BJ (cell line): ENCODE results near the gene RBPJ. TPM values are rescaled to one million over a fixed set of nuclear protein-coding genes. Genes with fewer than 3 reads are reported as not detected.

ENCODE experiments used
- CTCF ChIA-PET: fragments of 350-600 bp; formaldehyde crosslinking; extraction: SDS; loops from one replicate; lab custom pipeline; 2021; ENCODE audit warnings: antibody characterized with exemption, inconsistent platforms; lab: Yijun Ruan, JAX
- POLR2A ChIA-PET: fragments of 300-600 bp; sonication (Branson Sonifier 250); formaldehyde crosslinking; extraction: SDS; loops from one replicate; lab custom pipeline; 2021; ENCODE audit warnings: antibody characterized with exemption; lab: Charles Lee
- DNase-seq: peaks from one replicate; pipeline ENCODE4 v3.0.0-alpha.2; 2011; ENCODE audit warnings: low read depth
- H3K27me3 ChIP-seq: 2 replicates; pipeline ENCODE4 v1.6.0; 2011; ENCODE audit warnings: low read length; ENCODE audit not compliant: control insufficient read depth, insufficient read depth
- H3K36me3 ChIP-seq: 2 replicates; pipeline ENCODE4 v1.5.1; 2011; ENCODE audit warnings: low read length; ENCODE audit not compliant: control insufficient read depth, insufficient read depth
- H3K4me3 ChIP-seq: 2 replicates; pipeline ENCODE4 v1.5.1; 2011; ENCODE audit warnings: low read depth, mild to moderate bottlenecking, control low read depth, low read length
- polyA plus RNA-seq: library from polyadenylated mRNA; depleted of rRNA; stranded (reverse); fragments of >200 nt; gene quantifications from 2 replicates; pipeline ENCODE4 v1.2.3, GENCODE V29; 2011
- TF ChIP-seq, protein P1 (sequence below): IDR thresholded peaks from 2 replicates; pipeline ENCODE4 v1.5.1; 2011; ENCODE audit warnings: low read depth, mild to moderate bottlenecking, control low read depth, inconsistent platforms, low read length, moderate library complexity; ENCODE audit not compliant: insufficient read depth

The RBPJ gene
- polyA plus RNA-seq, 1 experiment = 31.6 TPM

DNA sequence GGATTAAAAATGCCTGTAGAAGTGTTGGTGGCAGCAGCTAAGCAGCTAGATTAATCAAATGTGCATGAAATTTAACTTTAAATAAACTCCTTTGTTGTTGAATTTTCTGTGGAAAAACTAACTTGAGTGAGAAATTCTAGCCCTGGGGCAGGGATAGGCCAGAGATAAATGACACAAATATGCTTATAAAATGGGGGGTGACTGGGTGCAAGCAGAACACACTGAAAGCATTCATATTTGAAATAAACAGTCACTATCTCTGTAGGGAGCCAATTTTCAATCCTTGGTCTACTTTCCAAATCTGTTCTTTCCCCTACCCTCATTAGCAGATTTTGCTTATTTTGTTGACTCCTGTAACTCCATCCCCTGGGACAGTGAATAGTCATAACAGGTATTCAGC lies 47.9 kb downstream of the RBPJ start:
- no peaks in the 10 kb centered on the region for H3K27me3 ChIP-seq
- ChIA-PET POLR2A (no interaction called here), CTCF (interaction anchor here (0.8 kb wide), 1 partner anchor 17 kb away, joined by 4 read pairs; no protein-coding TSS in a partner anchor)
- H3K36me3 ChIP-seq = no peaks in the 10 kb centered on the region
- no peak for DNase-seq
- no peak overlapping the region for H3K4me3 ChIP-seq
- TF ChIP-seq, protein P1, sequence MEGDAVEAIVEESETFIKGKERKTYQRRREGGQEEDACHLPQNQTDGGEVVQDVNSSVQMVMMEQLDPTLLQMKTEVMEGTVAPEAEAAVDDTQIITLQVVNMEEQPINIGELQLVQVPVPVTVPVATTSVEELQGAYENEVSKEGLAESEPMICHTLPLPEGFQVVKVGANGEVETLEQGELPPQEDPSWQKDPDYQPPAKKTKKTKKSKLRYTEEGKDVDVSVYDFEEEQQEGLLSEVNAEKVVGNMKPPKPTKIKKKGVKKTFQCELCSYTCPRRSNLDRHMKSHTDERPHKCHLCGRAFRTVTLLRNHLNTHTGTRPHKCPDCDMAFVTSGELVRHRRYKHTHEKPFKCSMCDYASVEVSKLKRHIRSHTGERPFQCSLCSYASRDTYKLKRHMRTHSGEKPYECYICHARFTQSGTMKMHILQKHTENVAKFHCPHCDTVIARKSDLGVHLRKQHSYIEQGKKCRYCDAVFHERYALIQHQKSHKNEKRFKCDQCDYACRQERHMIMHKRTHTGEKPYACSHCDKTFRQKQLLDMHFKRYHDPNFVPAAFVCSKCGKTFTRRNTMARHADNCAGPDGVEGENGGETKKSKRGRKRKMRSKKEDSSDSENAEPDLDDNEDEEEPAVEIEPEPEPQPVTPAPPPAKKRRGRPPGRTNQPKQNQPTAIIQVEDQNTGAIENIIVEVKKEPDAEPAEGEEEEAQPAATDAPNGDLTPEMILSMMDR = no peak

DNA sequence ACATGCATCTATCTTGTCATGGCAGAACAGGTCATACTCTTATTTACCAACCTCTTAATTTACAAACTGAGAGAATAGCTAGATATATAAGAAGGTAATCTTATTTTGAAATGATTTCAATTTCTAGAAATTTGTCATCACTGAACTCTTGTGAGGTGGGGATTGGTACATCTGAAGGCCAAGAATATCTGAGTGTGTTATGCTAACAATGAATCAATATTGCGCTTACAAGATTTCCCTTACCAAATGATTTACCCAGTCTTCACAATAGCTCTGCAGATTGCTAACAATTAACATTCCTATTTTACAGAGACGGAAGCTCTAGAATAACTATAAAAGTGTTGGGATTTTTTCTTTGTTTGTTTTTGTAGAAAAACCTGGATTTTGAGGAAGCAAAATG lies 48.3 kb downstream of the RBPJ start:
- TF ChIP-seq, protein P1 = no peak
- no peaks in the 10 kb centered on the region for H3K36me3 ChIP-seq
- ChIA-PET CTCF (interaction anchor here (0.8 kb wide), 2 partner anchors 17 to 26 kb away, joined by 3 to 4 read pairs; no protein-coding TSS in a partner anchor), POLR2A (no interaction called here)
- DNase-seq = no peak
- H3K4me3 ChIP-seq = no peak overlapping the region
- H3K27me3 ChIP-seq = no peaks in the 10 kb centered on the region

DNA sequence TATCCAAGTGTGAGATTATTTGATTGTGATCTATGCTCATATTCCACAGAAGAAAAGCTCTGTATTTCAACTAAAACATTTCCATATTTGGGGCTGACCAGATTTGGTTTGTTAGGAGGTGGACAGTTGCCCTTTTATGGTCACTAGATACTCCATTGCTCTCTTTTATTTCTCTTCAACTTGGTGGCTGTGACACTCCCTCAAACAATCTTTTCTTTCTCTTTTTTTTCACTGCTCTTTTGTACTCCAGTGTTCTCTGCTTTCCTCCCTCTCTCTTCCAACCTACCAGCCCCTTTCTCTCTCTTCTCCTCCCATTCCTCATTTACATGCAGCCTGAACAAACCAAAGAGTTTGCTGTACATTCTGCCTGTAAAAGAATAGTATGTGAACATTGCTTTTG lies 48.8 kb downstream of the RBPJ start:
- no peak for DNase-seq
- Histone ChIP-seq H3K27me3 (no peaks in the 10 kb centered on the region), H3K4me3 (no peak overlapping the region), H3K36me3 (no peaks in the 10 kb centered on the region)
- POLR2A ChIA-PET = no interaction called here
- TF ChIP-seq, protein P1 = no peak
- CTCF ChIA-PET = interaction anchor here (0.8 kb wide), 2 partner anchors 18 to 26 kb away, joined by 3 to 4 read pairs; no protein-coding TSS in a partner anchor

DNA sequence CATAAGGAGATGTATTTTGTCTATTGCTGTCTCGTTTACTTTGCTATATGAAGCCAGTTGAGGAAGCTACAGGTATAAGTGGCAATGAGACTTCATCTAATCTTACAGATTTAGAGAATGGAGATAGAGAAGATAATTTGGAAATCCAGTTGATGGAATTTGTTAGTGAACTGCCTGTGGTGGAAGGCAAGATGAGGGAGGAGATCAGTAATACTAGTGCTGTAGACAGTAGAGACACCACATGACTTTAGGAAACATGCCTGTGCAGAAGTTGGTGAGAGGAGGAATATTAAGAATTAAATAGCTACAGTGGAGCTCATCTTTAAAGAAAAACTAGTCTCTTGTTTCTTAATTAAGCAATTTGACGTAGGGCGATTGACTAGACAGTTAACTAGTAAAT lies 51.3 kb downstream of the RBPJ start:
- Histone ChIP-seq H3K4me3 (no peak overlapping the region), H3K36me3 (no peaks in the 10 kb centered on the region), H3K27me3 (no peaks in the 10 kb centered on the region)
- TF ChIP-seq, protein P1 = no peak
- DNase-seq = no peak
- ChIA-PET CTCF (interaction anchor here (1.3 to 1.5 kb wide), 2 partner anchors 10 to 41 kb away, joined by 3 to 5 read pairs; no protein-coding TSS in a partner anchor), POLR2A (no interaction called here)

DNA sequence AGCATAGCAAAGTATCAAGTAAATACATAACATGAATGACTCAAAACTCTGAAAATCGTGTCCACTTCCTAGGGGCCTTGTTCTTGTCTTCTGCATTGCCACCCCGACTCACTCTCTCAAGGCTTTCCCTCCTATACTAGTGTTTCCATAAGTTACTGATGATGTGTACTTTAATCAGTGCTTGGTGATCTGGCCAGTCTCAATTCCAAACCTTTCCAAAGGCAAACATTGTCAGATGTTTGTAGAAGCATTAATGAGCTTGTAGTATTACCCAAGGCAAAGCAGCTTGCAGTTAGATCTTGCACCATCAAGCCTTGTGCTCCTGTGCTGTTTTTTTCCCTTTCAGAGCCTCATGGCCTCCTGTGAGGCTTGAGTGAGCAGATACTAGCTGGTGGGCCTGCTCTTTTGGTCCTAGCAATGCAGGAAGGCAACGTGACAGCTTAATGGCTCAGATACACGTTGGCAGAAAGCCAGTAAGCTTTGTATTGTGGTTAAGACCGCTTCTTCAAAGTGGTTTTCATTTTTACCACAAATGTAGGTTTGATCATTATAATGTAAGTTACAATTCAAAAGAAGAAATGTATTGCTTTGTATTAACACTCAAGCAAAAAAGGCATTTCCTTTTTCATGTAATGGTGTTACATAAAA lies 51.8 kb downstream of the RBPJ start:
- no peak for DNase-seq
- no peak overlapping the region for H3K4me3 ChIP-seq
- CTCF ChIA-PET = interaction anchor here (0.6 to 1.5 kb wide), 3 partner anchors 10 to 341 kb away, joined by 3 to 5 read pairs (median 4); no protein-coding TSS in a partner anchor
- no peaks in the 10 kb centered on the region for H3K36me3 ChIP-seq
- TF ChIP-seq, protein P1 = no peak
- no peaks in the 10 kb centered on the region for H3K27me3 ChIP-seq
- POLR2A ChIA-PET = no interaction called here
